GM19351 (cell line): ENCODE data around the gene MMP17.

Experiments used
- ATAC-seq: cut with Tn5 transposase; IDR thresholded peaks from one replicate; pipeline ENCODE4 v1.9.1; 2021; ENCODE audit warnings: mild to moderate bottlenecking, moderate library complexity; ENCODE audit not compliant: unreplicated experiment

The MMP17 gene

DNA sequence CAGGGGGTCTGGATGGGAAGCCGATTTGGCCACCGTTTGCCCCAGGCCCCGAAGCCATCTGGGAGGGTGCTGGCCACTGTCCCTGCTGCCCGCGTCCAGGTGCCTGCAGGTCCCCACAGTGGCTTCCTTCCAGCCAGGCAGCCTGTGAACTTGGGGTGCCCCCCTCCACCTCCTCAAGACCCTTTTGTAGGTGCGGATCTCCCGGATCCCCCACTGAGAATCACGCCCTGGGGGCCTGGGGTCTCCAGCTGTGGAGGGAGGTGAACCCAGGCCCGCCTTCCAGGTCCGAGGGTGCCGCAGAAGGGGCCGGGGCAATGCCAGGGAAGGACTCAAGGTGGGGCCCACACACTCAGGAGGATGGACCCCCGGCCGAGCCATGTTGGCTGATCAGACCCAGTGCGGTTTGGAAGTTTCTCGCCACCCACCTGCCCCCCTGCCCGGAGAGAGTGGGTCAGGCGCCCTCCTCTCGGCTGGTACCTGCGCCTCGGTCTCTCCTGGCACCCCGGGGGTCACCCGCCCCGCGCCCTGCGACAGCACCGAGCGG lies 1.7 kb downstream of the MMP17 start:
- ATAC-seq, result no peak

DNA sequence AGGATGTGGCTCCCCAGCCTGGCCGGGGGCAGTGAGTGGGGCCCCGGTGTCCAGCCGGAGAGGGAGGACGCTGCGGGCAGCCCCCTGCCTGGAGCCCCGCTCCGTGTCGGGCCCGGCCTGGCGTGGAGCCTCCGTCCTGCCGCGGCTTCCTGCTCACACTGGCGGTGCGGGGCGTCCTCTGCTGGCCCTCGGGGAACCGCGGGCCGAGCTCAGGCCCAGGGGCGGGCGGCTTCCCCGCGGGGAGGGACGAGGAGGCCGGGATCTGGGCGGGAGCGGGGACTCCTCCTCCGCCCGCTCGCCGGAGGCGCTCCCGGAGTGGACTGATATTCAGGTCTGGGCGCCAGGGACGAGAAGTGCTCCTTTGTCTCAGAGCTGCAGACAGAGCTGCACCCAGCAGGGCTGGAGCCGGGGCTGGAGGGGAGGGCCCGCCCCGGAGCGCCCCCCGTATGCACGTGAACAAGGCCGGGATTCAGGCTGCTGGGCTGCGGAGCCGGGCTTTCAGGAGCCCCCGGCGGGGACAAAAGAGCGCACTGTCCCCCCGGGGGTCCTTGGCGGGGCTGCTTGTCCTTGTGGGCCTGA lies 2.2 kb downstream of the MMP17 start:
- ATAC-seq, result no peak

- ATAC-seq, result no peak
Observed at GRCh38 chr12:131830914-131831571, 2.9 kb downstream of the MMP17 start.

DNA sequence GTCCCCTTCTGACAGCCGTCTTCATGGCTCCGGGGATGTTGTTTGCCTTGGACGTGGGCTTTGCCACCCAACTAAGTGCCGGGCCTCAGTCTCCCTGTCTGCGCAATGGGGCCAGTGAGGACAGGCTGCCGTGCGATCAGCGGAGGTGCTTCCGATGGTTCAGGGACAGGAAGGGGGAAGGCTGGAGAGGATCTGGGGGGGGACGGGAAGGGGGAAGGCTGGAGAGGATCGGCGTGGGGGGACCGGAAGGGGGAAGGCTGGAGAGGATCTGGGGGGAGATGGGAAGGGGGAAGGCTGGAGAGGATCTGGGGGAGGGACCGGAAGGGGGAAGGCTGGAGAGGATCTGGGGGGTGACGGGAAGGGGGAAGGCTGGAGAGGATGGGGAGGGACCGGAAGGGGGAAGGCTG lies 3.4 kb downstream of the MMP17 start:
- ATAC-seq, result no peak

DNA sequence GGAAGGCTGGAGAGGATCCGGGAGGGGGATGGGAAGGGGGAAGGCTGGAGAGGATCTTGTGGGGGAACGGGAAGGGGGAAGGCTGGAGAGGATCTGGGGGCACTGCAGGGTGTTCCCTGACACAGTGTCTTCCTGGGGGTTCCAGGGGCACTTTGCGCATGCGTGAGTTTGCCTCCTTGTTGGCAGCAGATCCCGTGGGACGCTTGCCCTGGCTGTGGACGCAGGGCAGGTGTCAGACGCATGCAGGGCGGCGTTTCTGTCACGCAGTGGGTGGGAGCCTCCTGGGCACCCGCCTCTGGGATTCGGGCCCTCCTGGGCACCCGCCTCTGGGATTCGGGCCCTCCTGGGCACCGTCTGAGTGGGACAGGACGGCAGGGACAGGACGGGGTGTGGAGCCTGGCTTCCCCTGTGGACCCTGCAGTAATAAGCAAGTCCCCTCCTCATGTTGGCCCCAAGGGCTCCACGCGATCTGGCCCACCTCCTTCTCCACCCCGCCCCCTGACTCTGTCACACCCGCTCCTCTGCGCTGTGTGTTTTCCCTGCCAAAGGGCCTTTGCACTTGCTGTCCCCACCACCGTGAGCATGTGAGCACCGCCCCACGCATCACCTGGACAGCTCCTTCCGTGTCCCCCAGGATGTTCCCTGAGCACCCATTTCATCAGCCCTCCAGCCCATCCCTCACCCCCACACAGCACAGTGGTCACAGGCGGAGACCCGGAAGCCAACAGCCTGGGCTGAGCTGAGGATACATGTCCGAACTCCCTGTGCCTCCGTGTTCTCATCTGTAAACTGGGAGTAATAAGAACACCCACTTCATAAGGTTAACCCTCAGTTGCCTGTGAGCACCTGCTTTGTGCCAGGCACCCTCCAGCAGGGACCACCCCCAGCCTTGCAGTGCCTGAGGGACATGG lies 4.4 kb downstream of the MMP17 start:
- ATAC-seq, result no peak

DNA sequence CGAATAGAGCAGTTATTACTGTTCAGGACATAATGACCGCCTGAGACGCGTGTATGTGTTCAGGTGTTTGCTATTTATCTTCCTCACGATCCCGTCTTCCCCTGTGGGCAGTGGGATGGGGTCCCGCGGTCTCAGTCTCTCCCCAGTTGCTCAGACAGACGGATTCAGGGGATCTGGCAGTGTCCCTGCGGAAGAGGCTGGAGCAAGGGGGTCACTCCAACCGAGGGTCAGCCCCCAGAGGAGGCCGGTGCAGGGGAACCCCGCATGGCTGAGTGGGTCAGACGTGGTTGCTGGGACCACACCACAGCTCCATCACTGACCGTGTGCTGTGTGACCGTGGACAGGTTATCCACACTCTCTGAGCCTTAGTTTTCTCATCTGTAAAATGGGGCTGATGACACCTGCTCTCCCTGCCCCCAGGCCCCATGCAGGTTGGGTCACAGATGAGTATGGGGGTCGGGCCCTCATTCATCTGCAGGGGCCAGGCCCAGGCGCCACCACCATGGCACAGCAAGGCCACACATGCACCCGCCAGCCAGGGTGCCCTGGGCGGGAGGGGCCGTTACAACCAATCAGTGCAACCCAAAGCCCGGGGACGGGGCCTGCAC lies 5.2 kb downstream of the MMP17 start:
- no peak for ATAC-seq

DNA sequence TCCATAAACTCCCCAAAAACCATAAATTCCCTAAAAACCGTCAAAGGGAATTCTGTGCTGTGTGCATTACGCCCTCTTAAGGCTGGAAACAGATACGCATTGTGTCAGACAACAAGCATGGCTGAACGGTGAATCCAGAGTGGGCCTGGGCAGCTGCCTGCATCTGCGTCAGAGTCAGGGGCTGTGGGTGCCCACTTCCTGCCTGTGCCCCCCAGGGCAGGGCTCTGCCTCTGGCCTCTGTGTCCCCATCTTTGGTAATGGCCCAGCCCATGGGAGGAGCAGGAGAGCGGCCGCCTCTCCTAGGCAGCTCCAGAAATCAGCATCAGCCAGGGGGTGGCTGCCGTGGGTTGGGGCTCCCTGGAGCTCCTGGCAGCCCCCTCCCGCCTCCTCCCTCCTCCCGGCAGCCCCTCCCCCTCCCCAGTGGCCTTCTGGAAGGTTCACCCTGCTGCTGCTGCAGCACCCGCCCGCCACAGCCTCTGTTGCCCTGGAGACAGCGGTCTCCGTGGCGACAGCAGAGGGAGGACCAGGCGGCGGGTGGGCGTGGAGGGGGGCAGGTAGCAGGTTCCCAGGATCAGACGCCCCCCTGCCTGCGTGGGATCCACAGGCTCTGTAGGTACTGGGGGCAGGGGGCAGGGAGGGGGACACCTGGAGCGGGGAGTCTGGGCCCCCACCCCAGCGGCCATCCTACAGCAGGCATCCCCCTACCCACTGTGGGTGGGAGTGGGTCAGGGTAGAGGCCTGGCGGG lies 5.9 kb downstream of the MMP17 start:
- no peak for ATAC-seq

DNA sequence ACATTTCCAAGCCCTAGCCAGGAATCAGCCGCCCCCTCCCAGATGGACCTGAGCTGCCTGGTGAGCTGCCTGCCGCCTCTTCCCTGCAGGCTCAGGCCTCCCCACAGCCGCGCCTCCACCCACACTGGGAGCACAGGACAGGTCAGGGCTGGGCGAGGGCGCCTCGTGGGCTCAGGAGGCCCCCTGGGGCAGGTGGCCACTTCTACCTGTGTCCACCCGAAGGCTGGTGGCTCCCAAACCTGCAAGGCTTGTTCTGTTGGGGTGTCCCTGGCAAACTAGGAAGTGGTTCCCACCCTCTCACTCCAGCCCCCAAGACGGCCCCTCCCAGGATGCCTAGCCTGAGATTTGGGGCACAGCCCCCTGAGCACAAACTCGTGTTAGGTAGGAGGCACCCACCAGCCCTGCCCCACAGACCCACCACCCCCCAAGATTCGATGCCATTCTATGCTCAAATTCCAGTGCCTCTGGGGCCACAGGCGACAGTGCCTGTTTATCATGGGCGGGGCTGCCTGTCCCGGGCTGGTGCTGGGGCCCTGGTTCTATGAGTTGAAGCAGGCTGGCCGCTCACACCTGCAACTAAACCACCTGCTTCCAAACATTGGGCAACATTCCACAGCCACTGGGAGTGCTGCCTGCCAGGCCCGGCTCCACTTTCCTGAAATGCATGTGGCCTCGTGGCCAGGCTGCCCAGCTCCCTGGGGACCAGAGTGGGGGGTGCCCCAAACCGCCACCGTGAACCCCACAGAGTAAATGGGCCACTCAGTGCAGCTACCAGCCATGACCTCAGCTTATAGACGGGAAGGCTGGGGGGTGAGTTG lies 6.8 kb downstream of the MMP17 start:
- ATAC-seq, result no peak

- no peak for ATAC-seq
Observed at GRCh38 chr12:131835616-131836171, 7.5 kb downstream of the MMP17 start.

DNA sequence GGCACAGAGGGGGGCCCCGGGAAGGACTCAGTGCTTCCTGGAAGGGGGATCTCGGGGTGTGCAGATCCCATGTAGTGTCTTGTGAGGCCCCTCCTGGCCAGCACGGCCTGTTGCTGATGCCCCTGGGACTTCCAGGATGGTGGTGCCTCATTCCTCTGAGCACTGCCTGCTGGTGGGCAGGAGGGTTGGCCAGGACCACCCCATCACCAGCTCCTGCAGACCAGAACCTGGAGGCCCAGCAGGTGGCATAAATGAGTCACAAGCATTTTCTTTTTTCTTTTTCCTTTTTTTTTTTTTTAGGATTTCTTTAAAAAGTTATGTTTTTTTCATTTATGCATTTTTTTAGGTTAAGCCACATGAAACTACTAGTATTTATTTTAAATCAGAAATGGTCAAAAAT lies 8.0 kb downstream of the MMP17 start:
- no peak for ATAC-seq

DNA sequence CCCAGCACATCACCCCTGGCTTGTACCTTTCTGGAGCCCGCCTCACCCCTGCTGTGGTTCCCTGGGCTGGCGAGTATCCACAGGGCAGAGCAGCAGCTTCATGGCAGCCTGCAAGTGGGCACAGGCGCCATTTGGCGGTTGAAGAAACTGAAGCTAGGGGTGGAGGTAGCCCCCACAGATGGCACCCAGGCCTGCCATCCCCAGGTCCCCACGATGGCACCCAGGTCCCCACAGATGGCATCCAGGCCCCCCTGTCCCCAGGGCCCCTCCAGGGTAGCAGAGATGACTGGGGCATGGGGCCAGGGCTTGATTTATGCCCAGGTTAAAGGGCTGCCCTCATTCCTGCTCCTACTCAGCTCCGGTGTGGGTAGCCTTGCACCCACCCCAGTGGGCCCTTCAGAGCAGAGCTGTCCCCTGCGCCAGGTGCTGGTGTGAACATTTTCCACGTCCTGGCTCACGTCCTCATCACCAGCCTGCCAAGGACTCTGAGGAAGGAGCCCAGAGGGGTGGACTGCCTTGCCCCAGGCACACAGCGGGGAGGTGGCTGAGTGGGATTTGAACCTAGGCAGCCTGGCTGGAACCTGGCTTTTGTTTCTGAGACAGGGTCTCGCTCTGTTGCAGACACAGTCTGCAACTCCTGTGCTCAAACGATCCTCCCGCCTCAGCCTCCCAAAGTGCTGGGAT lies 8.7 kb downstream of the MMP17 start:
- no peak for ATAC-seq

GRCh38 chr12:131840643-131841416 lies 12.6 kb downstream of the MMP17 start:
- ATAC-seq, result no peak

- ATAC-seq, result no peak
Observed at GRCh38 chr12:131841547-131841946, 13.4 kb downstream of the MMP17 start.

GRCh38 chr12:131842169-131842568 lies 14.0 kb downstream of the MMP17 start:
- ATAC-seq, result no peak

GRCh38 chr12:131843527-131843926 lies 15.3 kb downstream of the MMP17 start:
- no peak for ATAC-seq

- ATAC-seq, result no peak
Observed at GRCh38 chr12:131844140-131844539, 15.9 kb downstream of the MMP17 start.

GRCh38 chr12:131844656-131845055 lies 16.5 kb downstream of the MMP17 start:
- ATAC-seq, result no peak

DNA sequence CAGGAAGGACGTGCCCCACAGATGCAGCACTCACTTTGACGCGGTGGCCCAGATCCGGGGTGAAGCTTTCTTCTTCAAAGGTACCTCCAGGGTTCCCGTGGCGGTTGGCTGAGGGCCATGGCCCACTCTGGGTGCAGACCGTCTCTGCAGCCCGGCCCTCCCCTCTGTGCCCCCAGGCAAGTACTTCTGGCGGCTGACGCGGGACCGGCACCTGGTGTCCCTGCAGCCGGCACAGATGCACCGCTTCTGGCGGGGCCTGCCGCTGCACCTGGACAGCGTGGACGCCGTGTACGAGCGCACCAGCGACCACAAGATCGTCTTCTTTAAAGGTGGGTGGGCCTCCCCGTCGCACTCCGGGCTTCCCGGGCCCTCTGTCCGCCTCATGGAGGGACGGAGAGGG lies 16.9 kb downstream of the MMP17 start:
- ATAC-seq, result no peak
